Stimulated activated CD8-positive, alpha-beta memory T cell treated with anti-CD3 and anti-CD28 coated beads, Interleukin-12 subunit alpha, Interleukin-12 subunit beta, amount 100 ng/mL, for 24 hours (primary cell): ENCODE data around the gene BTNL8.

ENCODE experiments used
- DNase-seq: peaks from one replicate; pipeline ENCODE4 v3.0.0-alpha.2; 2020; ENCODE audit errors: extremely low read depth

The BTNL8 gene

DNA sequence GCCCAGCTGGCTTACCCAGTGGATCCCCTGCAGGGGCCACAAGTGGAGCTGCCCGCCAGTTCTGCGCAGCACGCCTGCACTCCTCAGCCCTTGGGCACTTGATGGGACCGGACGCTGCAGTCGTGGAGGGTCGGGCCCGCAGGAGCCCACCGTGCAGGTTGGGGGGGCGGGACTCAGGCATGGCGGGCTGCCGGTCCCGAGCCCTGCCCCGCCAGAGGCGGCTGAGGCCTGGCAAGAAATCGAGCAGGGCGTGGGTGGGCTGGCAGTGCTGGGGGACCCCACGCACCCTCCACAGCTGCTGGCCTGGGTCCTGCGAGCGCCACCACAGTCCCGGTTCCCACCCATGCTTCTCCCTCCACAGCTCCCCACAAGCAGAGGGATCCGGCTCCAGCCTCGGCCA is 70.4 kb downstream of the BTNL8 start:
- DNase-seq: no peak

DNA sequence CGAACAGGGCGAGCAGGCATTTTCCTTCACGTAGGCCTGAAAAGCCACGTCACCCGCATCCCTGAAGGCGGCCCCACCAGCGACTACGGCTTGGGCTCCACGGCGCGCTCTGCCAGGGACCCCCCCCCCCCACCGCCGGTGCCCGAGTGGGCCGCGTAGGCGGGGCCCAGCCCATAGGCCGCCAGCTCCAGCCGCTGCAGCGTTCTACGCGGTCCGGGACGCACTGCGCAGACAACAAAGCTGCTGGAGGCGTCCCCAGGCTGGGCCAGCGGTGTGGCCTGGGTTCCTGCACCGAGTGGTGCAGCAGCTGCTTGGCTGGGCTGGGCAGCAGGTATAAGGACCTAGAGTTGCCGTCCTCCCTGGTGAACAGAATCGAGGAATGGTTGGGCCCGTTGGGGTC is 71.4 kb downstream of the BTNL8 start:
- no peak for DNase-seq

DNA sequence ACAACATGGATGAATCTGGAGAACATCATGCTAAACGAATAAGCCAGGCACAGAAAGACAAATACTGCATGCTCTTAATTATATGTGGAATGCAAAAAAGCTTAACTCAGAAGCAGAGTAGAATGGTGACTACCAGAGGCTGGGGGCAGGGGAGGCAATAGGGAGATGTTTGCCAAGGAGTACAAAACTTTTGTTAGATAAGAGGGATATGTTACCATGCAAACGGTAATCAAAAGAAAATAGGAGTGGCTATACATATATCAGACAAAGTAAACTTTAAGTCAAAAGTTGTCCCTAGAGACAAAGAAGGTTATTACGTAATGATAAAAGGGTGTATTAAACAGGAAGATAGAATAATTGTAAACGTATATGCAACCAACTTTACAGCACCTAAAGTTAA is 71.9 kb downstream of the BTNL8 start:
- no peak for DNase-seq

DNA sequence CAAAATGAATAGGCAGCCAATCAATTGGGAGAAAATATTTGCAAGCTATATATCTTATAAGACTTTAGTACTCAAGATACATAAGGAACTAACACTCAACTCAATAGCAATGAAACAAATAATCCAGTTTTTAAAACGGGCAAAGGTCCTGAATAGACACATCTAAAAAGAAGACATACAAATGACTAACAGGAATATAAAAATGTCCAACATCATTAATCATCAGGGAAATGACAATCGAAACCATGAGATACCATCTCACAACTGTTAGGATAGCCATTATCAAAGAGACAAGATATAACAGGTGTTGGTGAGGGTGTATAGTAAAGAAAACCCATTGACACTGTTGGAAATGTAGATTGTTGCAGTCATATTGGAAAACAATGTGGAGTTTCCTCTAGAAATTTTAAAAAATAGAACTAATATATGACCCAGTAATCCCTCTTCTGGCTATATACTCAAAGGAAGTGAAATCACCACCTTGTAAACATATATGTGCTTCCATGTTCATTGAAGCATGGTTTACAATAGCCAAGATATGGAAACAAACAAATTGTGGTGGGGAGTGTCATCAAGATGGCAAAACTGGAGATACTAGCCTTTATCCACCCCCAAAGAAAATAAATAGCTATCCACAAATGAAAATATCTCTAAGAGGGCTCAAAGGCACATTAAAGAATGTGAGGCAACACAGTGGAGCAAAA is 75.8 kb downstream of the BTNL8 start:
- DNase-seq: no peak

DNA sequence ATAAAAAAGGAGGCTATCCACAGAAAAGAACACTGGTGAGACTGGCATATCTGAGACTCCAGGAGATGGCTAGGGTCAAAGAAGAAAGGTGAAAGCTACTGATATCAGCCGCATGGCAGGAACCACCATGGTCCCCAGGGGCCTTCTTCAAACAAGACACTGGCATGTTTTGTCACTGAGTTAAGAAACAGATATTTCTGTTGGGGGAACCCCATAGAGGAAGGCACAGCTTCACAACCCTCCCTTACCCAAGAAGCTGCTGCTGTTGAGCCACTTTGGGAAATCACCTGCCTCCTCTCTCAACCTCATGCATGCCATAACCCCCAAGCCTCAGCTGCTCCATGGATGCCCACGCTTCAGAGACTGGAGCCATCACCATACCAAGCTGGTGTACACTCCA is 76.4 kb downstream of the BTNL8 start:
- DNase-seq: no peak

DNA sequence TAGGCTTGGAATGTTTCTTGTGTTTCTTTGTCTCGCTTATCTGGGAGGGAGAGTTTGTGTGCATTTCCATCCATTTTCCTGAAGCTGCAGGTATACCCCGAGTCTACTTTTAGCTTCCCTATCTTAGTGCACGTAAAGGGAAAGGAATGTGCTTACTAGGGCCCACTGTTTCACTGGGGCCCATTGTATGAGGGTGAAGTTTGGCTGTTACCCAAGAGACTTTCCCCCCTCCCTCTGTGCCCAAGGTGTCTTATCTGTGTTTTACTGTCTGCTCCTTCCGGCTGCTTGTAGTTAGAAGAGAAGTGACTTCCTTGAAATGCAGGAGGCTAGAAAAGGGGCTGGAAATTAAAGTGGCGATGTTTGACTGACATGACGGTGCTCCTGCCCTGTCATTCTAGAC is 77.6 kb downstream of the BTNL8 start:
- no peak for DNase-seq

DNA sequence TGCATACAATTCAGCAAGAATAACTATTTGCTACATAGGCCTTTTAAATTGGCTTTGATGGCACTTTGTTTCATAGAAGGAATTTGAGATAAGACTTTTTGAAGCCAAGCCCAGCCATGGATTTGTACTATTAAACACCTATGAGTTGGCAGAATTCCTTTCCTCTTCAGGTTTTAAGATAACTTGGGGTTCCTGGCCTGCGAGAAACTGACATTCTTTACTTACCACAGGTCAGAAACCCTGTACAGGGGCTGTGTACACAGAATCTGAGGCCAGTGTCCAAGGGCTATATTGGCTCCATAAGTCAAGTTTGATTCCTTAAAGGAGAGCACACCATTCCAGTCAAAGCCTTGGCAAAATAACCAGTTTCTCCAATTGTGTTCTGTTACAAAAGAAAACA is 78.9 kb downstream of the BTNL8 start:
- no peak for DNase-seq

DNA sequence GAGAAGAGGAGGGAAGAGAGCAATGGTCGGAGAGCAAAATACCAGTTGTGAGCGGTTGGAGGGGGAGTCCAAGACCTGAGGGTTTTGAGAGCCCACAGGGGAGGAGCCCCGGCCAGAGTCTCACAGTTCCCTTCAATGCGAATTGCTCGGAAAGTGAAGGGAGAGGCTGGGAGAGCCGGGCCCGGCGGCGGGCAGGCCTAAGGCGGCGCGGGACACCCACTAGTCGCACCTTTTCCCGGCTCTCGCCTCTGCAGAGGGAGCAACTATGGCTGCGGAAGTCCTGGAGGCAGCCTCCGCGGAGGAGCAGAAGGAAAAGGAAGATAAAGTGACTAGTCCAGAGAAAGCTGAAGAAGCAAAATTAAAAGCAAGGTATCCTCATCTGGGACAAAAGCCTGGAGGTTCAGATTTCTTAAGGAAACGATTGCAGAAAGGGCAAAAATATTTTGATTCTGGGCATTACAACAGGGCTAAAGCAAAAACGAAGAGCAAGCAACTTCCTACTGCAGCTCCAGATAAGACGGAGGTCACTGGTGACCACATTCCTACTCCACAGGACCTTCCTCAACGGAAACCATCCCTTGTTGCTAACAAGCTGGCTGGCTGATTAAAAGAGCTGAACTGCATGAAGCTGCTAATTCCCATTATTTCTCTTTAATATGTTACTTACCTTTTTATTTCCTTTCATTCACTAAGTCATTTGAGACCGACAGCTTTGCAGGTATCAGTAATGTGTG is 83.2 kb downstream of the BTNL8 start:
- no peak for DNase-seq

DNA sequence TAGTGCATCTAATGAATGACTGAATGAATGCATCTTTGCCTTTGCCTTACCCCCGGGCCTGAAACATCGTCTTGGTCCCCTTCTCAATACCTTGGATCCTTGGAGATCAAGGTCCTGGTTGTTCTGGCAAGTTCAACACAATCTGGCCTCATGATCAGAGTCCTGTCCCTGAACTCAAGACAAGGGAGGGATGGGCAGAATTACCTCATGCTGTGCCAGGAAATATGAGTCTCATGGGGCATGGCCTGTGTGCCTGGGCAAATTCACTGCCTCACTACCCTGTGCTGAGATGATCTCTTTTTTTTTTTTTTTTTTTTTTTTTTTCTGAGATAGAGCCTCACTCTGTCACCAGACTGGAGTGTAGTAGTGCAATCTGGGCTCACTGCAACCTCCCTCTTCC is 89.1 kb downstream of the BTNL8 start:
- no peak for DNase-seq

DNA sequence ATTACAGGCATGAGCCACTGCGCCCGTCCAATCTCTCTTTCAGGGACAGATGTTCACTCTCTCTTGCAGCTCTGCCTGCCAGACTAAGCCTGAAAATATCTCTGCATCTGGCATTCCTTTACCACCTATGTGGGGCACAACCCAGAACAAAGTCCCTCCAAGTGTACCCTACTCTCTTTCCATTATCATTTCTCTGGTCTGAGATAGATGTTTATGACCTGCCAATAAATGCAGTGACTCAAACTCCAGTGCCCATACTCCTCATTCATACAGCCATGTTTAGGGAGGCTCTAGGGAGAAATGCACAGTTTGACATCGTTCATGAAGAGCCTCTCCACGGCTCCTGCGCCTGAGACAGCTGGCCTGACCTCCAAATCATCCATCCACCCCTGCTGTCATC is 89.6 kb downstream of the BTNL8 start, which contains the start of gene BTNL3:
BTNL3 (plus strand) TSS at position 255 of the 400 bp plus-strand sequence. CDS start 183 bp downstream, outside the sequence.
- DNase-seq: no peak

DNA sequence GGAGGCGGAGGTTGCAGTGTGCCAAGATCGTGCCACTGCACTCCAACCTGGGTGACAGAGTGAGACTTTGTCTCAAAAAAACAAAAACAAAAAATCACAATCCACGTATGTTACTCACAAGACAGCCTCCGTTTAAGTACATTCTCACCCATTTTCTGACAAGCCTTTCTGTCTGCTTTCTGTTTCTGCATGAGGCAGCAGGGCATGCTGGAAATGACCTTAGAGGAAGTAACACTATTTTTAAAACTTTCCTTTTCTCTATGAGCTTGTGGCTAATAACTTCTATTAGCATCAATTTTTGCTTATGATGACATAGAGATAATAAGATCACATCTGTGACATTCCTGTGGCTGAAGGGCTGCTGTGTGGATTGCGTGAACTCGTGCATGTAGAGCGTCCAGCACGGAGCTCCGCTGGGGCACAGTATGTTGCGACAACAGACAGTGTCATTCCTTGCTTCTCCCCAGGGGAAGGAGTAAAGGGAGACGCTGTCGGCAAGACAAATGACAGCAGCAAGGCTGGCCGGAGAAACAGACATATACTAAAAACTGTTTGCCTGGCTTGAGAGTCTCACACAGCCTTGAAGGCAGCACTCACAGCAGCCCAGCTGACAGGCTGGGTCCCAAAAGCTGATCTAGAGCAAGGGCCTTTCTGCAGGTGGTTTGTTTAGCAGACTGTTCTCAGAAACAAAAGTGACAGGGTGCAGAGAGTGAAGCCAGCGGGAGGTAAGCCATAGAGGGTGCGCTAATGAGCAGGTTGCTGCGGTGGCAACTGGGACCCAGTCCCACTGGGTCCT is 91.3 kb downstream of the BTNL8 start:
- no peak for DNase-seq

DNA sequence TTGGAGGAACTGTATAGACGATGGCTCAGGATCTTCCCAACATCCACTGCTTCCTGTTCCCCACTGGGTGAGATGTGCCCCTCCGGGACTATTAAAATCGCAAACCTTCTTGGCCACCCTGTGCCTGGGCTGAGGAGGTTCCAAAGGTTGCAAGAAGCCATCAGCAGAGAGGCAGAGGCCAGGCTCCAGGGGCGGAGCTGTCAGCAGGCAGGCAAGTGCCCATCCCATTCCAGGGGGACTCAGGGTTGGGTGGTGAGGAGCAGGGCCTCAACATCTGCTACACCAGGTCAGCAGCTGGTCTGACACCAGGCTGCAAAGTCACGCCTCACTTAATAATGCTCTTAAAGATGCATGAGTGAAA is 91.9 kb downstream of the BTNL8 start:
- no peak for DNase-seq
